MM.1S (cell line): ENCODE measurements around the gene SIL1.

ENCODE experiments used
- DNase-seq: peaks from one replicate; pipeline ENCODE4 v3.0.0-alpha.2; 2015
- H2AFZ ChIP-seq: fragments of 300-600 bp; sonication (generic); 2 replicates; pipeline ENCODE4 v1.6.0; 2016; ENCODE audit warnings: antibody characterized with exemption, low read length
- H3F3A ChIP-seq: fragments of 300-600 bp; sonication (generic); 2 replicates; pipeline ENCODE4 v1.6.1; 2016; ENCODE audit warnings: mild to moderate bottlenecking, antibody characterized with exemption, low read length, moderate library complexity, mixed read lengths; ENCODE audit not compliant: insufficient read depth
- H3K27ac ChIP-seq: fragments of 300-600 bp; sonication (generic); 2 replicates; pipeline ENCODE4 v1.5.1; 2016; ENCODE audit warnings: mild to moderate bottlenecking, low read length
- H3K27me3 ChIP-seq: fragments of 300-600 bp; sonication (generic); replicated peaks from 2 replicates; pipeline ENCODE4 v1.6.0; 2016; ENCODE audit warnings: low read length; ENCODE audit not compliant: insufficient read depth
- H3K36me3 ChIP-seq: fragments of 300-600 bp; sonication (generic); replicated peaks from 2 replicates; pipeline ENCODE4 v1.6.1; 2016; ENCODE audit warnings: mild to moderate bottlenecking, low read length, mixed read lengths; ENCODE audit not compliant: insufficient read depth
- H3K4me1 ChIP-seq: fragments of 300-600 bp; sonication (generic); 2 replicates; pipeline ENCODE4 v1.6.1; 2016; ENCODE audit warnings: low read length, mixed read lengths
- H3K4me2 ChIP-seq: fragments of 300-600 bp; sonication (generic); 2 replicates; pipeline ENCODE4 v1.6.0; 2016; ENCODE audit warnings: low read depth, low read length
- H3K4me3 ChIP-seq: fragments of 300-600 bp; sonication (generic); 2 replicates; pipeline ENCODE4 v1.5.1; 2016; ENCODE audit warnings: low read length, mixed read lengths
- H3K79me2 ChIP-seq: fragments of 300-600 bp; sonication (generic); 2 replicates; pipeline ENCODE4 v1.6.1; 2016; ENCODE audit warnings: mixed run types, low read length, mixed read lengths
- H3K9ac ChIP-seq: fragments of 300-600 bp; sonication (generic); 2 replicates; pipeline ENCODE4 v1.6.1; 2016; ENCODE audit warnings: low read length, mixed read lengths
- H3K9me2 ChIP-seq: fragments of 300-600 bp; sonication (generic); replicated peaks from 2 replicates; pipeline ENCODE4 v1.6.1; 2016; ENCODE audit warnings: mild to moderate bottlenecking, low read length, mixed read lengths; ENCODE audit not compliant: insufficient read depth
- H3K9me3 ChIP-seq: fragments of 300-600 bp; sonication (generic); replicated peaks from 2 replicates; pipeline ENCODE4 v1.6.1; 2016; ENCODE audit warnings: mild to moderate bottlenecking, low read length, mixed read lengths; ENCODE audit not compliant: insufficient read depth
- H4K20me1 ChIP-seq: fragments of 300-600 bp; sonication (generic); 2 replicates; pipeline ENCODE4 v1.6.1; 2016; ENCODE audit warnings: mild to moderate bottlenecking, low read length, moderate library complexity, mixed read lengths; ENCODE audit not compliant: insufficient read depth
- EZH2 ChIP-seq: fragments of 300-600 bp; sonication (generic); optimal IDR thresholded peaks from 2 replicates; pipeline ENCODE3; 2017; ENCODE audit warnings: low read depth, mild to moderate bottlenecking, antibody characterized with exemption, low read length, mixed read lengths
- EZH2phosphoT487 ChIP-seq: fragments of 300-600 bp; sonication (generic); IDR thresholded peaks from 2 replicates; pipeline ENCODE4 v1.6.1; 2018; ENCODE audit warnings: antibody characterized with exemption, low read length
- TF ChIP-seq, protein P1 (sequence below): fragments of 300-600 bp; sonication (generic); IDR thresholded peaks from 2 replicates; pipeline ENCODE4 v1.5.1; 2016; ENCODE audit warnings: antibody characterized with exemption, low read length, mixed read lengths

Gene SIL1

DNA sequence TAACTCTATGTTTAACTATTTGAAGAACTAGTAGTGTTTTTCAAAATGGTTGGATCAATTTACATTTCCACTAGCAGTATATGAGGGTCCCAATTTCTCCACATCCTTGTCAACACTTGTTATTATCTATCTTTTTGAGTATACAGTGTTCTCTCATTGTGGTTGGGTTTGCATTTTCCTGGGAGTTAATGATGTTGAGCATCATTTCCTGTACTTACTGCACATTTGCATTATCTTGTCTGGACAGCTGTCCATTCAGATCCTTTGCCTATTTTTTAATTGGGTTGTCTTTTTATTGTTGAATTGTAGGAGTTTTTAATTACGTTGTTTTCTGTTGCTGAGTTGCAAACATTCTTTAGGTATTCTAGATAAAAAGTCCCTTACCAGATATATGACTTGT, 219.6 kb downstream of the SIL1 start:
- Histone ChIP-seq H3K79me2 (no peaks in the 10 kb centered on the region), H3K36me3 (no peaks in the 10 kb centered on the region), H3K9me3 (no peaks in the 10 kb centered on the region), H3K4me1 (no peaks in the 10 kb centered on the region), H3K27ac (no peak overlapping the region), H3K4me3 (no peak overlapping the region), H4K20me1 (no peaks in the 10 kb centered on the region), H3K4me2 (no peak overlapping the region), H3K27me3 (no peaks in the 10 kb centered on the region), H3F3A (no peaks in the 10 kb centered on the region), H3K9me2 (no peaks in the 10 kb centered on the region), H2AFZ (no peak overlapping the region), H3K9ac (no peak overlapping the region)
- TF ChIP-seq, protein P1, sequence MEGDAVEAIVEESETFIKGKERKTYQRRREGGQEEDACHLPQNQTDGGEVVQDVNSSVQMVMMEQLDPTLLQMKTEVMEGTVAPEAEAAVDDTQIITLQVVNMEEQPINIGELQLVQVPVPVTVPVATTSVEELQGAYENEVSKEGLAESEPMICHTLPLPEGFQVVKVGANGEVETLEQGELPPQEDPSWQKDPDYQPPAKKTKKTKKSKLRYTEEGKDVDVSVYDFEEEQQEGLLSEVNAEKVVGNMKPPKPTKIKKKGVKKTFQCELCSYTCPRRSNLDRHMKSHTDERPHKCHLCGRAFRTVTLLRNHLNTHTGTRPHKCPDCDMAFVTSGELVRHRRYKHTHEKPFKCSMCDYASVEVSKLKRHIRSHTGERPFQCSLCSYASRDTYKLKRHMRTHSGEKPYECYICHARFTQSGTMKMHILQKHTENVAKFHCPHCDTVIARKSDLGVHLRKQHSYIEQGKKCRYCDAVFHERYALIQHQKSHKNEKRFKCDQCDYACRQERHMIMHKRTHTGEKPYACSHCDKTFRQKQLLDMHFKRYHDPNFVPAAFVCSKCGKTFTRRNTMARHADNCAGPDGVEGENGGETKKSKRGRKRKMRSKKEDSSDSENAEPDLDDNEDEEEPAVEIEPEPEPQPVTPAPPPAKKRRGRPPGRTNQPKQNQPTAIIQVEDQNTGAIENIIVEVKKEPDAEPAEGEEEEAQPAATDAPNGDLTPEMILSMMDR = no peak
- TF ChIP-seq EZH2 (no peak), EZH2phosphoT487 (no peak)
- no peak for DNase-seq

DNA sequence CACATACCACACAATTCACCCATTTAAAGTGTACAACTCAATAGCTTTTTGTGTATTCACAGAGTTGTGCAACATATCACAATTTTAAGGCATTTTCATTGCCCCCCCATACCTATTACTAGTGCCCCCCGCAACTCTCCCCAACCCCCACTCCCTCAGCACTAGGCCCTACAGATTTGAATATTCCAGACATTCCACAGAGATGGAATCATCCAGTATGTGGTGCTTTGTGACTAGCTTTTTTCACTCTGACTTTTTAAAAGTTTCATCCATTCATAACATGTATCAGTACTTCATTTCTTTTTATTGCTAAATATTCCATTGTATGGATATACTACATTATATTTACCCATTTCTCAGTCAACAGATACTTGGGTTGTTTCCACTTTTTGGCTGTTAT, 220.1 kb downstream of the SIL1 start:
- H3K27ac ChIP-seq = no peak overlapping the region
- no peak for DNase-seq
- no peak overlapping the region for H3K9ac ChIP-seq
- H3K79me2 ChIP-seq = no peaks in the 10 kb centered on the region
- no peak for TF ChIP-seq EZH2
- TF ChIP-seq EZH2phosphoT487 = no peak
- TF ChIP-seq, protein P1 = no peak
- H3K27me3 ChIP-seq = no peaks in the 10 kb centered on the region
- H3K9me3 ChIP-seq = no peaks in the 10 kb centered on the region
- no peaks in the 10 kb centered on the region for H4K20me1 ChIP-seq
- no peaks in the 10 kb centered on the region for H3K4me1 ChIP-seq
- no peak overlapping the region for H3K4me3 ChIP-seq
- no peaks in the 10 kb centered on the region for H3K9me2 ChIP-seq
- no peak overlapping the region for H3K4me2 ChIP-seq
- no peaks in the 10 kb centered on the region for H3K36me3 ChIP-seq
- H2AFZ ChIP-seq = no peak overlapping the region
- no peaks in the 10 kb centered on the region for H3F3A ChIP-seq

DNA sequence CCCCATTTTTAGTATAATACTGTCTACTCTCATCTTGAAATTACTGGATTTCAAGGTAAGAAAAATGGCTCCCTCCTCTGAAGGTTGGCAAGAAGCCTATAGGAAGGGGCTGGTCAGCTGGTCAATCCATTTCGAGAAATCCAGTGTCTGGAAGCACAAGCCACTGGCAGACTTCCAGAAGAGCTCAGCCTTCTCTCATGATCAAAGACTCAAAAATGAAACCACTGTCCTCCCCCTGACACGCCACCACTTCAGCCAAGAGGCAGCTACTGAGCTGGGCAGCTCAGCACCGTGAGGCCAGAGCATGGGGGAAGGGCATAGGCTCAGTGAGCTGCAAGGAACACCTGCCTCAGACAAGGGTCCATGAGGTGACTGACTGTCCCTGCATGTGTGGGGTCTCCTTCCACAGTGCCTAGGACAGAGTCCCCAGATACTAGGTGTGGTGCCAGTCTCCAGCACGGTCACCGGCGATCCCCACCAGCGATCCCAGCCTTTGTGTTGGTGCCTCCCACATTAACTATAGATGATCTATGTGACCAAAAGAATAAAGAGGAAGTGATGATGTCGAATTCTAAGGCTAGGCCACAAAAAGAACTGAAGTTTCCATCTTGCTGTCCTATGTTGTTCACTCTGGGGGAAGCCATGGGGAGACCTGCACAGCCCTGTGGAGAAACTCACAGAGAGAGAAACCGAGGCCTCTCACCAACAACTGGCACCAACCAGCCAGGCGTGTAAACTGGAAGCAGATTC, 222.9 kb downstream of the SIL1 start:
- Histone ChIP-seq H2AFZ (no peak overlapping the region), H3K27me3 (no peaks in the 10 kb centered on the region), H4K20me1 (no peaks in the 10 kb centered on the region), H3K4me3 (no peak overlapping the region), H3K9me3 (no peaks in the 10 kb centered on the region), H3K4me1 (no peaks in the 10 kb centered on the region), H3K36me3 (no peaks in the 10 kb centered on the region), H3K9me2 (no peaks in the 10 kb centered on the region), H3K9ac (no peak overlapping the region), H3F3A (no peaks in the 10 kb centered on the region), H3K27ac (no peak overlapping the region), H3K79me2 (no peaks in the 10 kb centered on the region), H3K4me2 (no peak overlapping the region)
- no peak for DNase-seq
- TF ChIP-seq EZH2 (no peak), EZH2phosphoT487 (no peak)
- TF ChIP-seq, protein P1 = no peak
